HEK293 (cell line): ENCODE data around the gene STEAP2.
A peak's percentile ranks its signal among the peaks of the same experiment; 100 is the strongest.

ENCODE experiments used
- CTCF ChIA-PET: fragments of 350-600 bp; formaldehyde crosslinking; extraction: SDS; loops from one replicate; lab custom pipeline; 2021; ENCODE audit warnings: antibody characterized with exemption; lab: Yijun Ruan, JAX
- POLR2A ChIA-PET: fragments of 300-600 bp; formaldehyde crosslinking; extraction: SDS; loops from one replicate; lab custom pipeline; 2020; ENCODE audit warnings: antibody characterized with exemption, inconsistent platforms; lab: Yijun Ruan, JAX
- H3K27ac ChIP-seq: fragments of 200-500 bp; sonication (Bioruptor generic); 2 replicates; pipeline ENCODE4 v1.5.1; 2014; ENCODE audit warnings: low read depth, low read length, control low read depth, inconsistent platforms; ENCODE audit errors: extremely low read depth
- H3K36me3 ChIP-seq, 2 experiments: fragments of 200-500 bp in 1 of 2; sonication (Bioruptor generic) in 1 of 2; 1 replicate in 1 of 2; 2 replicates in 1 of 2; pipeline ENCODE4 v1.5.1; 2014 to 2017; ENCODE audit warnings: inconsistent platforms in 2 of 2, low read length in 2 of 2; ENCODE audit not compliant: control insufficient read depth in 2 of 2, insufficient read depth in 1 of 2
- H3K4me1 ChIP-seq: fragments of 200-500 bp; sonication (Bioruptor generic); 2 replicates; pipeline ENCODE4 v1.5.1; 2014; ENCODE audit warnings: mild to moderate bottlenecking, low read length, inconsistent platforms; ENCODE audit not compliant: control insufficient read depth, insufficient read depth
- H3K4me3 ChIP-seq: 2 replicates; pipeline ENCODE4 v1.5.1; 2011; ENCODE audit warnings: low read depth, mild to moderate bottlenecking, control low read depth, low read length, moderate library complexity
- H3K9me3 ChIP-seq: fragments of 200-500 bp; sonication (Bioruptor generic); 2 replicates; pipeline ENCODE4 v1.5.1; 2014; ENCODE audit warnings: low read depth, low read length, inconsistent platforms; ENCODE audit not compliant: control insufficient read depth, insufficient read depth
- MYNN ChIP-seq: fragments of 450-650 bp; formaldehyde crosslinking; IDR thresholded peaks from 2 replicates; pipeline ENCODE4 v1.5.1; 2016; ENCODE audit warnings: missing biosample characterization, missing genetic modification characterization, borderline replicate concordance
- PRDM1 ChIP-seq: fragments of 450-650 bp; formaldehyde crosslinking; IDR thresholded peaks from 2 replicates; pipeline ENCODE4; 2016; ENCODE audit warnings: missing biosample characterization, missing genetic modification characterization
- ZBTB17 ChIP-seq: fragments of 450-650 bp; formaldehyde crosslinking; IDR thresholded peaks from 2 replicates; pipeline ENCODE4 v1.5.1; 2016; ENCODE audit warnings: missing biosample characterization, missing genetic modification characterization
- ZBTB20 ChIP-seq: fragments of 450-650 bp; formaldehyde crosslinking; IDR thresholded peaks from 2 replicates; pipeline ENCODE4 v1.5.1; 2016; ENCODE audit warnings: missing biosample characterization, missing genetic modification characterization
- ZEB2 ChIP-seq: fragments of 450-650 bp; formaldehyde crosslinking; IDR thresholded peaks from 2 replicates; pipeline ENCODE4 v1.5.1; 2016; ENCODE audit warnings: missing biosample characterization, missing genetic modification characterization
- ZIC2 ChIP-seq: fragments of 450-650 bp; formaldehyde crosslinking; IDR thresholded peaks from 2 replicates; pipeline ENCODE4 v1.5.1; 2016; ENCODE audit warnings: missing biosample characterization, missing genetic modification characterization
- ZNF311 ChIP-seq: fragments of 450-650 bp; formaldehyde crosslinking; IDR thresholded peaks from 2 replicates; pipeline ENCODE4 v1.5.1; 2017; ENCODE audit warnings: missing biosample characterization, missing genetic modification characterization, borderline replicate concordance
- ZNF341 ChIP-seq: fragments of 450-650 bp; formaldehyde crosslinking; IDR thresholded peaks from 2 replicates; pipeline ENCODE4; 2016; ENCODE audit warnings: low read depth, missing biosample characterization, missing genetic modification characterization
- ZNF350 ChIP-seq: fragments of 450-650 bp; formaldehyde crosslinking; IDR thresholded peaks from 2 replicates; pipeline ENCODE4 v1.5.0; 2017; ENCODE audit warnings: missing biosample characterization, mild to moderate bottlenecking, missing genetic modification characterization
- ZNF366 ChIP-seq: fragments of 450-650 bp; formaldehyde crosslinking; conservative IDR thresholded peaks from 2 replicates; pipeline ENCODE4 v1.5.1; 2016; ENCODE audit warnings: missing biosample characterization, missing genetic modification characterization
- ZNF561 ChIP-seq: fragments of 450-650 bp; IDR thresholded peaks from 2 replicates; pipeline ENCODE4 v1.5.1; 2018; ENCODE audit warnings: missing biosample characterization, missing genetic modification characterization, borderline replicate concordance
- ZNF623 ChIP-seq: fragments of 450-650 bp; formaldehyde crosslinking; IDR thresholded peaks from 2 replicates; pipeline ENCODE4 v1.5.1; 2016; ENCODE audit warnings: missing biosample characterization, missing genetic modification characterization
- ZNF629 ChIP-seq: fragments of 450-650 bp; formaldehyde crosslinking; IDR thresholded peaks from 2 replicates; pipeline ENCODE4 v1.5.1; 2017; ENCODE audit warnings: missing biosample characterization, missing genetic modification characterization
- ZNF660 ChIP-seq: fragments of 450-650 bp; IDR thresholded peaks from 2 replicates; pipeline ENCODE4 v1.5.1; 2018; ENCODE audit warnings: missing biosample characterization, mild to moderate bottlenecking, missing genetic modification characterization
- ZNF664 ChIP-seq: fragments of 450-650 bp; formaldehyde crosslinking; IDR thresholded peaks from 2 replicates; pipeline ENCODE4 v1.5.1; 2016; ENCODE audit warnings: missing biosample characterization, missing genetic modification characterization
- ZNF707 ChIP-seq: fragments of 450-650 bp; formaldehyde crosslinking; IDR thresholded peaks from 2 replicates; pipeline ENCODE4 v1.5.1; 2016; ENCODE audit warnings: missing biosample characterization, missing genetic modification characterization
- ZSCAN16 ChIP-seq: fragments of 450-650 bp; formaldehyde crosslinking; IDR thresholded peaks from 2 replicates; pipeline ENCODE4 v1.5.1; 2016; ENCODE audit warnings: missing biosample characterization, missing genetic modification characterization
- TF ChIP-seq, protein P1 (sequence below): fragments of 450-650 bp; formaldehyde crosslinking; IDR thresholded peaks from 2 replicates; pipeline ENCODE4 v1.5.1; 2016; ENCODE audit warnings: missing biosample characterization, missing genetic modification characterization
- TF ChIP-seq, protein P2 (sequence below): fragments of 450-650 bp; formaldehyde crosslinking; optimal IDR thresholded peaks from 2 replicates; pipeline ENCODE3; 2016; ENCODE audit warnings: missing biosample characterization, mild to moderate bottlenecking, missing genetic modification characterization
- TF ChIP-seq, protein P3 (sequence below): fragments of 450-650 bp; formaldehyde crosslinking; IDR thresholded peaks from 2 replicates; pipeline ENCODE4 v1.5.1; 2016; ENCODE audit warnings: missing biosample characterization, missing genetic modification characterization
- TF ChIP-seq, protein P4 (sequence below): fragments of 450-650 bp; formaldehyde crosslinking; IDR thresholded peaks from 2 replicates; pipeline ENCODE4 v1.5.1; 2017; ENCODE audit warnings: missing biosample characterization, missing genetic modification characterization
- TF ChIP-seq, protein P5 (sequence below): fragments of 450-650 bp; formaldehyde crosslinking; IDR thresholded peaks from 2 replicates; pipeline ENCODE4 v1.5.0; 2017; ENCODE audit warnings: missing biosample characterization, missing genetic modification characterization, borderline replicate concordance
- TF ChIP-seq, protein P6 (sequence below): fragments of 450-650 bp; IDR thresholded peaks from 2 replicates; pipeline ENCODE4 v1.5.1; 2018; ENCODE audit warnings: missing biosample characterization, missing genetic modification characterization

STEAP2 gene

DNA sequence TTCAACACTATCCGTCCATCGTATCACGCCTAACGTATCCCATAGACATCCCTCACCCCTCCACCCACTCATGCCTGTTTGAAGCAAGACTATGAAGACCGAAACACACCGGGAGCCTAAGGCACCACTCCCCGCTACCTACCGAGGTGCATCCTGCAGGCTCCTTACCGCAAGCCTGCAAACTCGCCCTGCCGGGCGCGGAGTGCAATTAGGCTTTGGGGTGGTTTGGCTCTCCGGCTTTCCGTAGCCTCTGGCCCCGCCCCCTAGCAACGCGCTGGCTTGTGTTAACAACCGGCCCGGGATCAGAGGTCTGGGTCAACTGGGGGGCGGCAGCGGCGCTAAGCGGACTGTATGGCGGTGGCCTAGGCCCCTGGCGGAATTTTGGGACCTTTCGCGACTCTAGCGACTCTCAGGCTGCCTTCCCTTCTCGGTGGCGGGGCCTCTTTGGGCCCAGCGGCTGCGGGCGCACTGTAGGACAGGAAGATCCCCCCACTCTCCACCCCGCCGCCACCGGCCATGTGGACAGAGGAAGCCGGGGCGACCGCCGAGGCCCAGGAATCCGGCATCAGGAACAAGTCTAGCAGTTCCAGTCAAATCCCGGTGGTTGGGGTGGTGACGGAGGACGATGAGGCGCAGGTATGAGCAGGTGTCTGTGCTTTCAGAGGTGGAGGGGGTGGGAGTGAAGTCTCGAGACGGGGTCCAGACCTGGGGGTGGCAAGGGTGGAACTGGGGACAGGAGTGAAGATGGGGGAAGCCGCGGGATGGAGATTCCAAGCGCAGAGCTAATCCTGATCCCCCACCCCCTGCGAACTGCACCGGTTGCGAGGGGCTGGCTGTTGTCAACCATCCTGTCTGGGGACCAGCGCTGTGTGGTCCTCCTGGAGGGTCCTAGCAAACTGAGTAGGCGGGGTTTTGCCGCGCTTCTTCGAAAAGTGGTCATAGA is 33.6 kb downstream of the STEAP2 start, which contains the start of gene CFAP69 (continued):
- TF ChIP-seq, protein P1, sequence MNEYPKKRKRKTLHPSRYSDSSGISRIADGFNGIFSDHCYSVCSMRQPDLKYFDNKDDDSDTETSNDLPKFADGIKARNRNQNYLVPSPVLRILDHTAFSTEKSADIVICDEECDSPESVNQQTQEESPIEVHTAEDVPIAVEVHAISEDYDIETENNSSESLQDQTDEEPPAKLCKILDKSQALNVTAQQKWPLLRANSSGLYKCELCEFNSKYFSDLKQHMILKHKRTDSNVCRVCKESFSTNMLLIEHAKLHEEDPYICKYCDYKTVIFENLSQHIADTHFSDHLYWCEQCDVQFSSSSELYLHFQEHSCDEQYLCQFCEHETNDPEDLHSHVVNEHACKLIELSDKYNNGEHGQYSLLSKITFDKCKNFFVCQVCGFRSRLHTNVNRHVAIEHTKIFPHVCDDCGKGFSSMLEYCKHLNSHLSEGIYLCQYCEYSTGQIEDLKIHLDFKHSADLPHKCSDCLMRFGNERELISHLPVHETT (tag by site-specific recombination), result 0 out of 2 replicates have a peak, but pooled peaks have one; percentile 43
- TF ChIP-seq ZNF660 (tag by site-specific recombination), result peak; percentile 66; the same call in 1 of the 2 replicates
- peak; percentile 30; the same call in 1 of the 2 replicates for TF ChIP-seq ZNF341
- TF ChIP-seq ZEB2 (tag by site-specific recombination), result peak; percentile 44; the same call in 1 of the 2 replicates
- TF ChIP-seq PRDM1, result 0 out of 2 replicates have a peak, but pooled peaks have one; percentile 20
- TF ChIP-seq ZNF707 (tag by site-specific recombination), result no peak
- TF ChIP-seq ZNF350 (tag by site-specific recombination), result no peak
- TF ChIP-seq ZNF561 (tag by site-specific recombination), result peak; percentile 27; the same call in 1 of the 2 replicates
- TF ChIP-seq ZNF623, result no peak
- TF ChIP-seq ZSCAN16 (tag by site-specific recombination), result no peak
- TF ChIP-seq ZBTB17 (tag by site-specific recombination), result peak; percentile 78; the same call in 1 of the 2 replicates
- 0 out of 2 replicates have a peak, but pooled peaks have one; percentile 39 for TF ChIP-seq ZNF366
- TF ChIP-seq ZBTB20 (tag by site-specific recombination), result peak; percentile 53; the same call in 1 of the 2 replicates
- 0 out of 2 replicates have a peak, but pooled peaks have one; percentile 47 for TF ChIP-seq ZNF629 (tag by site-specific recombination)
- TF ChIP-seq, protein P2, sequence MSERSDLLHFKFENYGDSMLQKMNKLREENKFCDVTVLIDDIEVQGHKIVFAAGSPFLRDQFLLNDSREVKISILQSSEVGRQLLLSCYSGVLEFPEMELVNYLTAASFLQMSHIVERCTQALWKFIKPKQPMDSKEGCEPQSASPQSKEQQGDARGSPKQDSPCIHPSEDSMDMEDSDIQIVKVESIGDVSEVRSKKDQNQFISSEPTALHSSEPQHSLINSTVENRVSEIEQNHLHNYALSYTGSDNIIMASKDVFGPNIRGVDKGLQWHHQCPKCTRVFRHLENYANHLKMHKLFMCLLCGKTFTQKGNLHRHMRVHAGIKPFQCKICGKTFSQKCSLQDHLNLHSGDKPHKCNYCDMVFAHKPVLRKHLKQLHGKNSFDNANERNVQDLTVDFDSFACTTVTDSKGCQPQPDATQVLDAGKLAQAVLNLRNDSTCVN (tag by site-specific recombination), result peak; percentile 11
- no peak for TF ChIP-seq ZNF664
- TF ChIP-seq, protein P3, sequence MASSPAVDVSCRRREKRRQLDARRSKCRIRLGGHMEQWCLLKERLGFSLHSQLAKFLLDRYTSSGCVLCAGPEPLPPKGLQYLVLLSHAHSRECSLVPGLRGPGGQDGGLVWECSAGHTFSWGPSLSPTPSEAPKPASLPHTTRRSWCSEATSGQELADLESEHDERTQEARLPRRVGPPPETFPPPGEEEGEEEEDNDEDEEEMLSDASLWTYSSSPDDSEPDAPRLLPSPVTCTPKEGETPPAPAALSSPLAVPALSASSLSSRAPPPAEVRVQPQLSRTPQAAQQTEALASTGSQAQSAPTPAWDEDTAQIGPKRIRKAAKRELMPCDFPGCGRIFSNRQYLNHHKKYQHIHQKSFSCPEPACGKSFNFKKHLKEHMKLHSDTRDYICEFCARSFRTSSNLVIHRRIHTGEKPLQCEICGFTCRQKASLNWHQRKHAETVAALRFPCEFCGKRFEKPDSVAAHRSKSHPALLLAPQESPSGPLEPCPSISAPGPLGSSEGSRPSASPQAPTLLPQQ (tag by site-specific recombination), result peak; percentile 37; the same call in 1 of the 2 replicates
- peak; percentile 64 for TF ChIP-seq ZIC2 (tag by site-specific recombination)
- TF ChIP-seq, protein P4, sequence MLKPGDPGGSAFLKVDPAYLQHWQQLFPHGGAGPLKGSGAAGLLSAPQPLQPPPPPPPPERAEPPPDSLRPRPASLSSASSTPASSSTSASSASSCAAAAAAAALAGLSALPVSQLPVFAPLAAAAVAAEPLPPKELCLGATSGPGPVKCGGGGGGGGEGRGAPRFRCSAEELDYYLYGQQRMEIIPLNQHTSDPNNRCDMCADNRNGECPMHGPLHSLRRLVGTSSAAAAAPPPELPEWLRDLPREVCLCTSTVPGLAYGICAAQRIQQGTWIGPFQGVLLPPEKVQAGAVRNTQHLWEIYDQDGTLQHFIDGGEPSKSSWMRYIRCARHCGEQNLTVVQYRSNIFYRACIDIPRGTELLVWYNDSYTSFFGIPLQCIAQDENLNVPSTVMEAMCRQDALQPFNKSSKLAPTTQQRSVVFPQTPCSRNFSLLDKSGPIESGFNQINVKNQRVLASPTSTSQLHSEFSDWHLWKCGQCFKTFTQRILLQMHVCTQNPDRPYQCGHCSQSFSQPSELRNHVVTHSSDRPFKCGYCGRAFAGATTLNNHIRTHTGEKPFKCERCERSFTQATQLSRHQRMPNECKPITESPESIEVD (tag by site-specific recombination), result no peak

DNA sequence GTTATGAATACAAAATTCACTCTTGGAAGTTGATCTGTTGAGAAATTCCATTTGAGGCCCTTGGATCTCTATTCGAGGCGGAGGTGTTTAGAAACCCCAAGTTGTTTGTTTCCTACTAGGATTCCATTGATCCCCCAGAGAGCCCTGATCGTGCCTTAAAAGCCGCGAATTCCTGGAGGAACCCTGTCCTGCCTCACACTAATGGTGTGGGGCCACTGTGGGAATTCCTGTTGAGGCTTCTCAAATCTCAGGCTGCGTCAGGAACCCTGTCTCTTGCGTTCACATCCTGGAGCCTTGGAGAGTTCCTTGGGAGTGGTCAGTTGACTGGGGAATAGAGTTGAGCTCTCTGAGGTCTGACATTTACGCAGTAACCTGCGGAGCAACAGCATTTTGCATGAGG is 34.6 kb downstream of the STEAP2 start:
- no peak overlapping the region for H3K27ac ChIP-seq
- CTCF ChIA-PET, result interaction anchor here (0.6 kb wide), 1 partner anchor 1850 kb away, joined by 3 read pairs; no protein-coding TSS in a partner anchor
- TF ChIP-seq, protein P5, sequence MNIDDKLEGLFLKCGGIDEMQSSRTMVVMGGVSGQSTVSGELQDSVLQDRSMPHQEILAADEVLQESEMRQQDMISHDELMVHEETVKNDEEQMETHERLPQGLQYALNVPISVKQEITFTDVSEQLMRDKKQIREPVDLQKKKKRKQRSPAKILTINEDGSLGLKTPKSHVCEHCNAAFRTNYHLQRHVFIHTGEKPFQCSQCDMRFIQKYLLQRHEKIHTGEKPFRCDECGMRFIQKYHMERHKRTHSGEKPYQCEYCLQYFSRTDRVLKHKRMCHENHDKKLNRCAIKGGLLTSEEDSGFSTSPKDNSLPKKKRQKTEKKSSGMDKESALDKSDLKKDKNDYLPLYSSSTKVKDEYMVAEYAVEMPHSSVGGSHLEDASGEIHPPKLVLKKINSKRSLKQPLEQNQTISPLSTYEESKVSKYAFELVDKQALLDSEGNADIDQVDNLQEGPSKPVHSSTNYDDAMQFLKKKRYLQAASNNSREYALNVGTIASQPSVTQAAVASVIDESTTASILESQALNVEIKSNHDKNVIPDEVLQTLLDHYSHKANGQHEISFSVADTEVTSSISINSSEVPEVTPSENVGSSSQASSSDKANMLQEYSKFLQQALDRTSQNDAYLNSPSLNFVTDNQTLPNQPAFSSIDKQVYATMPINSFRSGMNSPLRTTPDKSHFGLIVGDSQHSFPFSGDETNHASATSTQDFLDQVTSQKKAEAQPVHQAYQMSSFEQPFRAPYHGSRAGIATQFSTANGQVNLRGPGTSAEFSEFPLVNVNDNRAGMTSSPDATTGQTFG (tag by site-specific recombination), result no peak
- no peak for TF ChIP-seq ZNF311
- no peak for TF ChIP-seq MYNN
- TF ChIP-seq, protein P6, sequence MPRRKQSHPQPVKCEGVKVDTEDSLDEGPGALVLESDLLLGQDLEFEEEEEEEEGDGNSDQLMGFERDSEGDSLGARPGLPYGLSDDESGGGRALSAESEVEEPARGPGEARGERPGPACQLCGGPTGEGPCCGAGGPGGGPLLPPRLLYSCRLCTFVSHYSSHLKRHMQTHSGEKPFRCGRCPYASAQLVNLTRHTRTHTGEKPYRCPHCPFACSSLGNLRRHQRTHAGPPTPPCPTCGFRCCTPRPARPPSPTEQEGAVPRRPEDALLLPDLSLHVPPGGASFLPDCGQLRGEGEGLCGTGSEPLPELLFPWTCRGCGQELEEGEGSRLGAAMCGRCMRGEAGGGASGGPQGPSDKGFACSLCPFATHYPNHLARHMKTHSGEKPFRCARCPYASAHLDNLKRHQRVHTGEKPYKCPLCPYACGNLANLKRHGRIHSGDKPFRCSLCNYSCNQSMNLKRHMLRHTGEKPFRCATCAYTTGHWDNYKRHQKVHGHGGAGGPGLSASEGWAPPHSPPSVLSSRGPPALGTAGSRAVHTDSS (tag by site-specific recombination), result no peak
- TF ChIP-seq, protein P2 (tag by site-specific recombination), result no peak

More for the DNA sequence above, 34.6 kb downstream of the STEAP2 start:
- H3K36me3 ChIP-seq, result no peaks in the 10 kb centered on the region
- H3K4me1 ChIP-seq, result no peaks in the 10 kb centered on the region; the same call in 1 of the 2 replicates
- POLR2A ChIA-PET, result interaction anchor here (1.0 kb wide), 1 partner anchor 10 kb away, joined by 3 read pairs; no protein-coding TSS in a partner anchor
- H3K9me3 ChIP-seq, result no peaks in the 10 kb centered on the region
- H3K4me3 ChIP-seq, result peak overlapping the region; percentile 13; the same call in 1 of the 2 replicates
